ENCODE data around the gene XCR1.

The XCR1 gene

DNA sequence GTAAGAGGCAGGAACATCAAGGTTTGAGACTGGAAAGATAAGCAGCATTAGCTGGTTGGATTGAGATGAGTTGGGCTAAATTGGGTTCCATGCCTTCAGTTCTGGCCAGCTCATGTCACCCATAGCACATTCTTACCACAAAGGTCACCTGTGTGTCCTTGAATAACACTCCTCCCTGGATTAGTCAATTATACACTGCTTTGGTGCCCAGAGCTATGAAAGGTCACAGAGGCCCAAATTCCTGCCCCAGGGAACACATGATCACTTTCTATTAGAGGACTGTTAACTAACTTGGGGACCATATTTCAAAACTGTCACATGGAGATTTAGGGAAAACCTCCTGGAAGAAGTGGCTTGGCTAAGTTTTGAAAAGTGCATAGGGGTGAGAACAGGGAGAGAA lies 40.1 kb upstream of the XCR1 start:
- H3K27ac ChIP-seq = no peak overlapping the region
- CTCF ChIA-PET = interaction anchor here (0.6 kb wide), 1 partner anchor 9 kb away, joined by 3 read pairs; no protein-coding TSS in a partner anchor
- TF ChIP-seq, protein P1, sequence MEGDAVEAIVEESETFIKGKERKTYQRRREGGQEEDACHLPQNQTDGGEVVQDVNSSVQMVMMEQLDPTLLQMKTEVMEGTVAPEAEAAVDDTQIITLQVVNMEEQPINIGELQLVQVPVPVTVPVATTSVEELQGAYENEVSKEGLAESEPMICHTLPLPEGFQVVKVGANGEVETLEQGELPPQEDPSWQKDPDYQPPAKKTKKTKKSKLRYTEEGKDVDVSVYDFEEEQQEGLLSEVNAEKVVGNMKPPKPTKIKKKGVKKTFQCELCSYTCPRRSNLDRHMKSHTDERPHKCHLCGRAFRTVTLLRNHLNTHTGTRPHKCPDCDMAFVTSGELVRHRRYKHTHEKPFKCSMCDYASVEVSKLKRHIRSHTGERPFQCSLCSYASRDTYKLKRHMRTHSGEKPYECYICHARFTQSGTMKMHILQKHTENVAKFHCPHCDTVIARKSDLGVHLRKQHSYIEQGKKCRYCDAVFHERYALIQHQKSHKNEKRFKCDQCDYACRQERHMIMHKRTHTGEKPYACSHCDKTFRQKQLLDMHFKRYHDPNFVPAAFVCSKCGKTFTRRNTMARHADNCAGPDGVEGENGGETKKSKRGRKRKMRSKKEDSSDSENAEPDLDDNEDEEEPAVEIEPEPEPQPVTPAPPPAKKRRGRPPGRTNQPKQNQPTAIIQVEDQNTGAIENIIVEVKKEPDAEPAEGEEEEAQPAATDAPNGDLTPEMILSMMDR (conservative IDR thresholded peaks at IDR 0.05; ENCODE audit: low read depth) = no peak
- no peak for DNase-seq (ENCODE audit: low spot score)
- POLR2A ChIA-PET (ENCODE audit: low non-redundant PET) = no interaction called here

GRCh38 chr3:46065750-46066256 lies 38.5 kb upstream of the XCR1 start:
- ChIA-PET CTCF (interaction anchor here (0.6 kb wide), 1 partner anchor 127 kb away, joined by 3 read pairs; no protein-coding TSS in a partner anchor), POLR2A (ENCODE audit: low non-redundant PET) (no interaction called here)
- DNase-seq (ENCODE audit: low spot score) = no peak

DNA sequence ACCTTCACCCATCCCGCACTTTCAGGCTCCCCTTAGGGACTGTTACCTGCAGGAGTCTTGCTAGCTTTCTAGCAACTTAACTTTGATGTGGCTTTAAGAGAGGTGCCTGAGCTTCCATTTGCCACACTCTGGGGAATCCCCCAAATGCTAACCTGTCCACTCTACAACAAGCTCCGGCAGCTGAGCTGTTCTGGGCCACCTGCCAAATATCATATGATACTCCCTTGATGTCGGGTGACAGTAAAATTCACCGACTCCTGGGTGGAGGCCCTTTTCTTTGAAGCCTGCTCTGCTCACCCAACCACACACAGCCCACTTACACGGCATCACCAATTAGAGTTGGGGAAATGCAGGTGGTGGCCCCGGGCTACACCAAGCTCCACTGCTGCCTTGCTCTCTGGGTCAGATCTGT lies 38.0 kb upstream of the XCR1 start:
- ChIA-PET CTCF (interaction anchor here (0.5 kb wide), 1 partner anchor 14 kb away, joined by 3 read pairs; no protein-coding TSS in a partner anchor), POLR2A (ENCODE audit: low non-redundant PET) (no interaction called here)
- DNase-seq (ENCODE audit: low spot score) = peak; percentile 14
- TF ChIP-seq, protein P1 (conservative IDR thresholded peaks at IDR 0.05; ENCODE audit: low read depth) = no peak
- no peak overlapping the region for H3K27ac ChIP-seq

More at GRCh38 chr3:46065750-46066256, 38.5 kb upstream of the XCR1 start:
- TF ChIP-seq, protein P1 (conservative IDR thresholded peaks at IDR 0.05; ENCODE audit: low read depth) = no peak
- H3K27ac ChIP-seq = no peak overlapping the region

DNA sequence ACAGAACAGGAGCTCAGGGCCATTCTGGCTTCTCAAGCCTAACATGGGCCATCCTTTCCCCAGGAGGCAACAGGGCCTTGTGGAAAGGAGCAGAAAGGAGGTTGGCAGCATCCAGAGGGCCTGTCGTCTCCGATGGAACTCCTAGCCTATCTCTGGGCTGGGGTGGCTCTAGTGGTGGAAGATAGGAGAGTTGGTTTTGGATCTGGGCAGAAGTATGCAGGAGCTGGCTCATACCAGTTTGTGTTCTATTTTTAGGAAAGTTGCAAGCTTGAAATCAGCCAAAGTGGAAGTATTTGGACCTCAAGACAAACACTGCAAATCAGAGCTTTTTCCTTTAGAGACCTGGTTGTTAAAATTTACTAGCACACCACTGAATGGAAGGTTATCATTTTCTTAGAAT lies 35.4 kb upstream of the XCR1 start:
- ChIA-PET CTCF (no interaction called here), POLR2A (ENCODE audit: low non-redundant PET) (no interaction called here)
- DNase-seq (ENCODE audit: low spot score) = no peak
- TF ChIP-seq, protein P1 (conservative IDR thresholded peaks at IDR 0.05; ENCODE audit: low read depth) = no peak
- H3K27ac ChIP-seq = no peak overlapping the region

- no peak for DNase-seq (ENCODE audit: low spot score)
- TF ChIP-seq, protein P1 (conservative IDR thresholded peaks at IDR 0.05; ENCODE audit: low read depth) = no peak
- H3K27ac ChIP-seq = no peak overlapping the region
- ChIA-PET POLR2A (ENCODE audit: low non-redundant PET) (no interaction called here), CTCF (no interaction called here)
Observed at GRCh38 chr3:46061887-46062286, 34.6 kb upstream of the XCR1 start.

- TF ChIP-seq, protein P1 (conservative IDR thresholded peaks at IDR 0.05; ENCODE audit: low read depth) = no peak
- no peak overlapping the region for H3K27ac ChIP-seq
- DNase-seq (ENCODE audit: low spot score) = no peak
- POLR2A ChIA-PET (ENCODE audit: low non-redundant PET) = no interaction called here
- CTCF ChIA-PET = no interaction called here
Observed at GRCh38 chr3:46061108-46061720, 33.9 kb upstream of the XCR1 start.

All from RWPE1 (cell line).